GM19025 (cell line): ENCODE results near the gene DBP.
A peak's percentile ranks its signal among the peaks of the same experiment; 100 is the strongest.

Experiments
- ATAC-seq: cut with Tn5 transposase; IDR thresholded peaks from one replicate; pipeline ENCODE4 v1.9.1; 2021; ENCODE audit warnings: mild to moderate bottlenecking, low read depth, moderate library complexity; ENCODE audit not compliant: unreplicated experiment

DBP gene

DNA sequence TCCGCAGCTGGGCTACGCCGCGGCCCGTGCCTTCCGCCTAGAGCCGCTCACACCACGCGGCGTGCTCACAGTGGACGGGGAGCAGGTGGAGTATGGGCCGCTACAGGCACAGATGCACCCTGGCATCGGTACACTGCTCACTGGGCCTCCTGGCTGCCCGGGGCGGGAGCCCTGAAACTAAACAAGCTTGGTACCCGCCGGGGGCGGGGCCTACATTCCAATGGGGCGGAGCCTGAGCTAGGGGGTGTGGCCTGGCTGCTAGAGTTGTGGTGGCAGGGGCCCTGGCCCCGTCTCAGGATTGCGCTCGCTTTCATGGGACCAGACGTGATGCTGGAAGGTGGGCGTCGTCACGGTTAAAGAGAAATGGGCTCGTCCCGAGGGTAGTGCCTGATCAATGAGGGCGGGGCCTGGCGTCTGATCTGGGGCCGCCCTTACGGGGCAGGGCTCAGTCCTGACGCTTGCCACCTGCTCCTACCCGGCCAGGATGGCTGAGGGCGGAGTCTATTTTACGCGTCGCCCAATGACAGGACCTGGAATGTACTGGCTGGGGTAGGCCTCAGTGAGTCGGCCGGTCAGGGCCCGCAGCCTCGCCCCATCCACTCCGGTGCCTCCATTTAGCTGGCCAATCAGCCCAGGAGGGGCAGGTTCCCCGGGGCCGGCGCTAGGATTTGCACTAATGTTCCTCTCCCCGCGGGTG lies 7.4 kb downstream of the DBP start:
- ATAC-seq, result no peak

- ATAC-seq, result no peak
Observed at GRCh38 chr19:48629297-48629598, 7.9 kb downstream of the DBP start.

DNA sequence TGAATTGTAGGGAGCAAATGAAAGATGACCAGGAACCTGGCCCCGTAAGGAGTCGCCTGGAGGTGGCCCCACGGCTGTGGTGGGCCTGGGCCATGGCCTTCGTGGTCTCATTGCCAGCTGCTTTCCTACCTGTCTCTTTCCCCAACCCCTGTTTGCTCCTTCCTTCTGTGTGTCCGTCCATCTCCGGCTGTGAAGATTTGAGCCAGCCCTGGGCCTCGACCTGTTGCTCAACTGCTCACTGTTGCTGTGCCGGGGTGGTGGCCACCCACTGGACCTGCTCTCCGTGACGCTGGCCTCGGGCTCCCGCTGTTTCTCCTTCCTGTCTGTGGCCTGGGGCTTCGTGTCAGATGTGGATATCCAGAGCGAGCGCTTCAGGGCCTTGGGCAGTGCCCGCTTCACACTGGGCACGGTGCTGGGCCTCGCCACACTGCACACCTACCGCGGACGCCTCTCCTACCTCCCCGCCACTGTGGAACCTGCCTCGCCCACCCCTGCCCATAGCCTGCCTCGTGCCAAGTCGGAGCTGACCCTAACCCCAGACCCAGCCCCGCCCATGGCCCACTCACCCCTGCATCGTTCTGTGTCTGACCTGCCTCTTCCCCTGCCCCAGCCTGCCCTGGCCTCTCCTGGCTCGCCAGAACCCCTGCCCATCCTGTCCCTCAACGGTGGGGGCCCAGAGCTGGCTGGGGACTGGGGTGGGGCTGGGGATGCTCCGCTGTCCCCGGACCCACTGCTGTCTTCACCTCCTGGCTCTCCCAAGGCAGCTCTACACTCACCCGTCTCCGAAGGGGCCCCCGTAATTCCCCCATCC lies 8.5 kb downstream of the DBP start:
- ATAC-seq, result no peak

DNA sequence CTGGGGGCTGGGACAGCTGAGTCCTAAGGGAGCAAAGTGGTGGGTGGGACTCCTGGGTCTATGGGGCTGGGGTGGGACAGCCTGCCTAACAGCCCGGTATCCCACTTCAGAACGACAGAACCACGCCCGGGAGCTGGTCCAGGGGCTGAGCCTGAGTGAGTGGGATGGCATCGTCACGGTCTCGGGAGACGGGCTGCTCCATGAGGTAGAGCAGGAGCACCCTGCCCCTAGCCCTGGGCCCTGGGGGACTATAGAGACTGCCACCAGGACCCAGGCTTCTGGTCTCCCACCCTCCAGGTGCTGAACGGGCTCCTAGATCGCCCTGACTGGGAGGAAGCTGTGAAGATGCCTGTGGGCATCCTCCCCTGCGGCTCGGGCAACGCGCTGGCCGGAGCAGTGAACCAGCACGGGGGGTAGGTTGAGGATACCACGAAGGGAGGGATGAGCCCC lies 9.3 kb downstream of the DBP start:
- ATAC-seq, result no peak

GRCh38 chr19:48627201-48627864 lies 9.8 kb downstream of the DBP start:
- no peak for ATAC-seq

GRCh38 chr19:48625891-48626327 lies 11.3 kb downstream of the DBP start:
- no peak for ATAC-seq

DNA sequence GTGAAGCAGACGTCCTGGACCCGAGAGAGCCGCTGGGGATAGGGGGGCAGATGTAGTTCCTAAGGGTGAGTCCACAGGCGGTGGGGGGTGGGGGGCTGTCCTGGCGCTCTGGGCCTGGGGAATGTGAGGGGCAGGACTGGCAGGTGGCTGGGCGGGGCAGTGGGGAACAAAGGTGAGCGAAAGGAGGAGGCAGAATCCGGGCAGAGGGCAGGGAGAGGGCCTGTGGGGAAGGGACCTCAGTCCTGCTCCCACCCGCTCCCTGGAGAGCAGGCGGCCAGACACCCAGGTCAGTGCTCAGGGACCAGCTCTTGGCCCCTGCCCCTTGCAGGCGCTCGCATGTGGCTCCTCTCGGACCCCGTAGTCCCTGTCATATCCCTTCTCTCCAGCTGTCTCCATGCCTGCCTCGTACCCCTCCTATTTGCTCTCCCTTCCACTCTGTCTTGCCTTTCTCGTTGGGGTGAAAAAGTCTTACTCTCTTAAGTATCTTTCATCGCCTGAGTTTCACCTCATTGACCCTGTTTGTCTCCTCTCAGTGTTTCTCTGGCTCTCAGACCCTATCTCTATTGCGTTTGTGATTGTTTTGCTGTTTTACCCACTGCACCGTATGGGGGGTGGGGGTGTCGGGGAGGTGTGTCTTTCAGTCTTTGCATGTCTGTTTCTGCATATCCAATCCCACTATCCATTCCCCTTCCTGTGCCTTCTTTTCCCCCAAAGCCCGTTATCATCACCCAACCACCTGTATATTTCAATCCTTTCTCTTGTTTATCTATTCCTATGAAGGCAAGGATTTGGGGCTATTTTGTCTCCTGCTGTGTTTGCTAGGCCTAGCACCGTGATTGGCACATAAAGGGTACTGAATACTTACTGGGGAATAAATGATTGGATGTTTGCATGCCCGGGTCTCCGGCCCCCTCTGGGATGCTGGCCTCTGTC lies 12.1 kb downstream of the DBP start:
- ATAC-seq, result no peak

GRCh38 chr19:48624067-48624594 lies 13.0 kb downstream of the DBP start:
- ATAC-seq, result peak; percentile 49

- no peak for ATAC-seq
Observed at GRCh38 chr19:48623556-48624066, 13.6 kb downstream of the DBP start.

DNA sequence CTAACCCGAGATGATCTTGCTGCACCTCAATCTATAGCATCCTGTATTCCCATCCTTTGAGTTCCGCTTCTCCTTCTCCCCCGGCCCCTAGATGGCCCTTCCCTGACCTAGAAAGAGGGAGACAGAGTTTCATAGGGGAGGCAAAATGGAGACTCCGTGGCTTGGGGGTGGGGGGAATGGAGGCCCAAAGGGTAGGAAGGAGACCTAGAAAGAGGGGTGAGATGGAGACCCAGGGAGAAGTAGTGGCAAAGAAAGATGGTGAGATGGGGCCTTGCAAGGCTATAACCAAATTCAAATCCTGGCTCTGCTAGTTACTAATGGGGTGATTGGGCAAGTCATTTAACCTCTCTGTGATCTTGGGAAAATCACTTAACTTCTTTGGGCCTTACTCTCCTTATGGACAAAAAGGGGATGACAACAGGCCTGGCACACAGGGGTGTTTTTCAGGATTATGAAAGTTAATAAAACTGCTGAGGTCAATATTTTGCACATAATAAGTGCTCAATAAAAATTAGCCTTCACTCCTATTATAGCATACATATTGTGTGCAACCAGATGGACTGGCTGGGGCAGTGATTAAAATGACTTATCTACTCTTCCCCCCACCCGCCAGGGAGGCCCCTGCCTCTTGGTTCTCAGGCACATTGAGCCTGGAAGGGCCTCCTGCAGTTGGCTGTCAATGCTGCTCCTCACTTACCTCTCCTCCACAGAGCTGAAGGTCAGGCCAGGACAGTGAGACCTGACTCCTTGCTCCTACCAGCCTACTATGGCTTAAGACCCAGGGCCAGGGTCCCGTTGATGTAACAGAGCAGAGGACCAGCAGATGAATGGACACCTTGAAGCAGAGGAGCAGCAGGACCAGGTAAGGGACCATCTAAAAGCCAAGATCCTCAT lies 17.2 kb downstream of the DBP start:
- ATAC-seq, result no peak

- peak; percentile 79 for ATAC-seq
Observed at GRCh38 chr19:48618916-48619691, 18.1 kb downstream of the DBP start, which contains the start of the genes RPL18 and SPHK2. Gene RPL18 (minus strand): TSS chr19:48619178. CDS start chr19:48619143, 35 bp downstream. Gene SPHK2 (plus strand): TSS chr19:48619506. CDS start chr19:48620515, 1,009 bp downstream.

DNA sequence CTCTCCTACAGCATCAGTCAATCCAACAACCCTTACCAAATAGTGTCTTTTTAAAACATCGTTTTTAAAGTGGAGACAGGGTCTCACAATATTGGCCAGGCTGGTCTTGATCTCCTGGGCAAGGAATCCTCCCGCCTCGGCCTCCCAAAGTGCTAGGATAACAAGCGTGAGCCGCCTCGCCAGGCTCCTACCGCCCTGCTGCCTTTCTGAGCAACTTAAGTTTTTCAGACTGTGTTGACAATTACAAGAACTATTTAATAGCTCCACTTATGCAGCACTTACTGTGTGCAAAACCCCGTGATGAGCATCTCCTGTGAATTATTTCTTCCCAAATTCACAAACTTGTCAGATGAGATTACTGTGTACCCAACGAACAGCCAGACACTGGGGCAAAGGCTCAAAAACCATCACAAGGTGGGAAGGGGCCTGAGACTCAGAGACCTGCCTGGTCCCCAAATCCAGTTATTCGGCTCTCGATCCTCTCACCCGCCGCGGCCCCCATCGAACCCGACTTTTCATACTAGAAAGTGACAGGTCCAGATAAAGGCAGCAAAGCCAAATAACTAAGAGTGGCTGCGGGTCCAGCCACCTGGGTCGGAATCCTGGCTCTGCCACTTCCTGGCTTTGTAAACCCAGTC lies 18.8 kb downstream of the DBP start:
- no peak for ATAC-seq

- ATAC-seq, result no peak
Observed at GRCh38 chr19:48617146-48617937, 19.8 kb downstream of the DBP start.

DNA sequence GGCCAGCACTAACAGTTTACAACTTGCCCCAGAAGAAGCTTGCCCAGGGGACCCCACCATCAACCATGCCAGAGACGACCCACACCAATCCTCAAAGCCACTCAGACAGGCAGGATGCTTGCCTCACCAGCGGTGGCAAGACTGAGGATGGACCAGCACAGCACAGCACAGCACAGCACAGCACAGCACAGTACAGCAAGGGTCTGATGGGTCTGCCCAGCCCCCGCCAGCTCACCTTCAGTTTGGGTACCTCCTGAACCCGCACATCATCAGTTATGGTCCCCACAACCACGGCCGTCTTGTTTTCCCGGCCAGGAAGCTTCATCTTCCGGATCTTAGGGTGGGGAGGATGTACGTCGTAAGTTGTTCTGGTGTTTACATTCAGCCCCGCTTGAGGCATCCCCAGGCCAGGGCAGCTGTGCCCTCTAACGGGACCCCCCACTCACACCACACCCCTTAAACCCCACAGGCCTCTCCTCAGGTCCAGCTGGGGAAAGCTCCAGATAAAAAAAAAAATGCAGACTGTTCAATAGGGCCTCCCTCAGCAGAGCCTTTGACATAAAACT lies 20.6 kb downstream of the DBP start:
- ATAC-seq, result no peak

GRCh38 chr19:48616041-48616436 lies 21.1 kb downstream of the DBP start:
- no peak for ATAC-seq

DNA sequence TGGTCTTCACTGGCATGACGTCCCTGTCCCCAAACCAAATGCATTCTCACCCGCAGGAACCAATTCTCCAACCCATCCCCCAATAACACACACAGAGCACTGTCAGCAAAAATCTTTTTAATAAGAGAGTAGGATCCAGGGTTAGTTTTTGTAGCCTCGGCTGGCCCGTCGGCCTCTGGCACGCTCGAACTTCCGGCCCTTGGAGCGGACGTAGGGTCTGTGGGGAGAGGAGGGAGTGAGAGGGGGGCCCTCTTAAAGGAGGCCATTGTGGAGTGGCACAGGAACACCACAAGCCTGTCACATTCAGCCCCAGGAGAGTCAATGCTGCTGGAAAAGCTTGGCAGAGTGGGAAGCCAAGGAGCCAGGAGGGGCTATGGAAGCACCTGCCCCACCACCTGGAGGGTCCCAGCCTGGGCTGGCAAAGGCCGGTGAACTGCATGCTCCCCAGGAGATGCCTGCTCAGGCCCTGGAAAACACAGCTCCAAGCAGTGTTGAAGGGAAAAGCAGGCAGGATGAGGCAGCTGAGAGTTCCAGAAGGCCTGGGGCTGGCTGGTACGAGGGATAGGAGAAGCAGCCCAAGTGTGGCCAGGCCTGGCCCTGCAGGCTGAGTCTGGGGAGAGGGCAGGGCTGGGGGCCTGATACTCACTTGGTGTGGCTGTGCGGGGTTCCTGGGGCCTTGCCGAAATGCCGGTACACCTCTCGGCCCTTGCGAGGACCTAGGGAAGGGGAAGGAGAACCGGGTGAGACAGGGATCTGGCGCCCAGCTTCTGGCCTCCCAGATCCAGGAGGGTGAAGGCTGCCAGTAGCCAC lies 21.7 kb downstream of the DBP start:
- ATAC-seq, result no peak
